Activated naive CD8-positive, alpha-beta T cell treated with anti-CD3 and anti-CD28 coated beads, Interleukin-2, amount 10 ng/mL, durations not matched to agents 7 days and 5 days (primary cell): ENCODE results near the gene ULK4. TPM values are rescaled to one million over a fixed set of nuclear protein-coding genes. Genes with fewer than 3 reads are reported as not detected.

Experiments
- ATAC-seq: fragments of 150-1000 bp; cut with Tn5 transposase; one replicate; pipeline ENCODE4 v1.10.0; 2021; ENCODE audit warnings: low read depth, moderate library complexity
- POLR2A ChIA-PET: fragments of 350-600 bp; sonication (Branson Sonifier 250); formaldehyde crosslinking; loops from one replicate; lab custom pipeline; 2021; ENCODE audit warnings: antibody characterized with exemption; lab: Charles Lee
- DNase-seq: peaks from one replicate; pipeline ENCODE4 v3.0.0; 2021
- H3K27ac Mint-ChIP-seq: one replicate; pipeline ENCODE4 v1.8.0; 2022; ENCODE audit warnings: mild to moderate bottlenecking, mixed read lengths
- H3K27me3 Mint-ChIP-seq: one replicate; pipeline ENCODE4 v1.8.0; 2022; ENCODE audit warnings: mild to moderate bottlenecking, moderate library complexity, mixed read lengths
- H3K36me3 Mint-ChIP-seq: one replicate; pipeline ENCODE4 v1.8.0; 2021; ENCODE audit warnings: mild to moderate bottlenecking, mixed read lengths
- H3K4me1 Mint-ChIP-seq: one replicate; pipeline ENCODE4 v1.8.0; 2021; ENCODE audit warnings: mixed read lengths
- H3K4me3 Mint-ChIP-seq: one replicate; pipeline ENCODE4 v1.8.0; 2022; ENCODE audit warnings: mild to moderate bottlenecking, moderate library complexity, mixed read lengths
- H3K9me3 Mint-ChIP-seq: one replicate; pipeline ENCODE4 v1.8.0; 2021; ENCODE audit warnings: mixed read lengths
- total RNA-seq, 2 experiments: library from RNA; stranded (reverse); gene quantifications; one replicate each; pipeline ENCODE4 v1.2.3, GENCODE V29; 2021

ULK4 gene
- total RNA-seq, 2 experiments from 2014 or later, result 18.6 to 19.0 TPM

DNA sequence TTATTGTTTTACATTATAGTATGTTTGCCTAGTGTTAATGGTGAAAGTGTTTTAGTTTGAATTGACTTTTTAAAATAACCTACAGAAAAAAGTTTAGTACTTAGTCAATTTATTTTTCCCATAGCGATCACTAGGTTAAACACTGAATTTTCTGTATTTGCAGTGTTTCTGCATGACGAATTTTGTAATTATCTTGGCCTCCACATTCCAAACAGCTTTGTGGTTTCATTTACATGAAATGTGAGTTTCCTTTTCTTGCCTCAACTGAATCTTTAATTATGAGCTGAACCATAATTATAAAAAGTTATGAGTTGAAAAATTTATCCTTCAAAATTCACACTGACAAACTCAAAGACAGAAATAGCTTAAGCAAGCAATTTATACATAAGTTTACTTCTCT, 527.1 kb downstream of the ULK4 start:
- Mint-ChIP-seq H3K36me3 (no peaks in the 10 kb centered on the region), H3K27me3 (no peaks in the 10 kb centered on the region), H3K27ac (no peak overlapping the region), H3K9me3 (no peaks in the 10 kb centered on the region), H3K4me1 (no peaks in the 10 kb centered on the region), H3K4me3 (no peak overlapping the region)
- ATAC-seq, result no peak
- POLR2A ChIA-PET, result no interaction called here
- no peak for DNase-seq

DNA sequence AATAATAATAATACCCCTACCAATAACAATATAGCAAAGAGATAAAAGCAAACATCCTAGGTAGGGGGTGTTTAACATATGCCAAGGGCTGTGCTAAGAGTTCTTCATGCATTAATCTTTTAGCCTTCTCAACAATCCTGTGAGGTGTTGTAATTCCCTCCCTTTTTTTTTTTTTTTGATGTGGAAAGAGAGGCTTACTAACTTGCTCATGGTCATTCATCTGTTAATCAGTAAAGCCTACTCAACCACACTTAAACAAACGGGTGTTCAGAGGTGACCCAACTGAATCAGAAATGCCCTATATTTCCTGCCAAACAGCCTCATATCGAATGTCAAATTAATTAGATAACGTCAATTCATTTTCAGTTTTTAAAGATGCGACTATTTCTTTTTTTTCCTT, 530.5 kb downstream of the ULK4 start:
- no peak overlapping the region for H3K27ac Mint-ChIP-seq
- H3K4me3 Mint-ChIP-seq, result no peak overlapping the region
- DNase-seq (no peak), ATAC-seq (no peak)
- H3K4me1 Mint-ChIP-seq, result no peaks in the 10 kb centered on the region
- peaks cover 3% of the 10 kb centered on the region for H3K9me3 Mint-ChIP-seq
- no peaks in the 10 kb centered on the region for H3K36me3 Mint-ChIP-seq
- peaks cover 3% of the 10 kb centered on the region for H3K27me3 Mint-ChIP-seq
- POLR2A ChIA-PET, result no interaction called here

DNA sequence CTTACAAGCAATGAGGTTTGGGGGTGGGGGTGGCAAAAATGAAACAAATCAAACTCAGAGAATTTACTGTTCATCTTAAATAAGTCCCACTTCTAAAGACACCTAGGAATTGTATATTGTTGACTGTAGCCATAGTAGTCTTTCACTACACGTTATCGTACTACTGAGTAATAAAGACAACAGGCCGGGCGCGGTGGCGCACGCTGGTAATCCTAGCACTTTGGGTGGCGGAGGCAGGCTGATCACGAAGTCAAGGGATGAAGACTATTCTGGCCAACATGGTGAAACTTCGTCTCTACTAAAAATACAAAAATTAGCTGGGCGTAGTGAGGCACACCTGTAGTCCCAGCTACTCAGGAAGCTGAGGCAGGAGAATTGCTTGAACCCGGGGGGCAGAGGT, 531.0 kb downstream of the ULK4 start:
- peaks cover 5% of the 10 kb centered on the region for H3K9me3 Mint-ChIP-seq
- no peak overlapping the region for H3K4me3 Mint-ChIP-seq
- DNase-seq (no peak), ATAC-seq (no peak)
- H3K36me3 Mint-ChIP-seq, result no peaks in the 10 kb centered on the region
- POLR2A ChIA-PET, result no interaction called here
- H3K27me3 Mint-ChIP-seq, result peaks cover 3% of the 10 kb centered on the region
- no peaks in the 10 kb centered on the region for H3K4me1 Mint-ChIP-seq
- no peak overlapping the region for H3K27ac Mint-ChIP-seq

DNA sequence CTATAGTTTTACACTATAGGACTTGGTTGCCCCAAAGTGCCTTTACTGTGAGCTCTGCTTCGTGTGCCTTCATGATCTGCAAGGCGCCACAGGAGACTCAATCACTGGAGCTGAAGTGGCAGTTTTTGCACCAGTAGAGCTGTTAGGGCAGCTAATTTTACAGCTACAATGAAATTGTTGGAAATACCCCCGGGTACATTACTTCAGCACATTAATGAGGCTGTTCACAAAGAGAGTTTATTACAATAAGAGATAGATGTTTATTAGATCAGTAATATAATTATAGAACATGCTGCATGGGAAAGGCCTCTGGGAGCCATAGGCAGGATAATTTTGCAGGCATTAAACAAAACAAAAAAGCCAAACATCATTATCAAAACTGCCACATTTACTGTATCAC, 531.5 kb downstream of the ULK4 start:
- H3K4me3 Mint-ChIP-seq, result no peak overlapping the region
- DNase-seq (no peak), ATAC-seq (no peak)
- H3K27ac Mint-ChIP-seq, result no peak overlapping the region
- H3K4me1 Mint-ChIP-seq, result no peaks in the 10 kb centered on the region
- POLR2A ChIA-PET, result no interaction called here
- peaks cover 3% of the 10 kb centered on the region for H3K27me3 Mint-ChIP-seq
- peaks cover 5% of the 10 kb centered on the region for H3K9me3 Mint-ChIP-seq
- H3K36me3 Mint-ChIP-seq, result no peaks in the 10 kb centered on the region

DNA sequence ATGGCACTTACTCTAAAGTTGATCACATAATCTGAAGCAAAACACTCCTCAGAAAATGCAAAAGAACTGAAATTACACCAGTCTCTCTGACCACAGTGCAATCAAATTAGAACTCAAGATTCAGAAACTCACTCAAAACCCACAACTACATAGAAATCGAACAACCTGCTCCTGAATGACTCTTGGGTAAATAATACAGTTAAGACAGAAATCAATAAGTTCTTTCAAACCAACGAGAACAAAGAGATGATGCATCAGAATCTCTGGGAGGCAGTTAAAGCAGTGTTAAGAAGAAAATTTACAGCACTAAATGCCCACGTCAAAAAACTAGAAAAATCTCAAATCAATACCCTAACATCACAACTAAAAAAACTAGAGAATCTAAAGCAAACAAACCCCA, 535.4 kb downstream of the ULK4 start:
- Mint-ChIP-seq H3K4me1 (peaks cover 8% of the 10 kb centered on the region), H3K36me3 (no peaks in the 10 kb centered on the region), H3K27me3 (peaks cover 7% of the 10 kb centered on the region), H3K4me3 (no peak overlapping the region), H3K9me3 (peaks cover 5% of the 10 kb centered on the region), H3K27ac (no peak overlapping the region)
- DNase-seq (no peak), ATAC-seq (no peak)
- POLR2A ChIA-PET, result no interaction called here

DNA sequence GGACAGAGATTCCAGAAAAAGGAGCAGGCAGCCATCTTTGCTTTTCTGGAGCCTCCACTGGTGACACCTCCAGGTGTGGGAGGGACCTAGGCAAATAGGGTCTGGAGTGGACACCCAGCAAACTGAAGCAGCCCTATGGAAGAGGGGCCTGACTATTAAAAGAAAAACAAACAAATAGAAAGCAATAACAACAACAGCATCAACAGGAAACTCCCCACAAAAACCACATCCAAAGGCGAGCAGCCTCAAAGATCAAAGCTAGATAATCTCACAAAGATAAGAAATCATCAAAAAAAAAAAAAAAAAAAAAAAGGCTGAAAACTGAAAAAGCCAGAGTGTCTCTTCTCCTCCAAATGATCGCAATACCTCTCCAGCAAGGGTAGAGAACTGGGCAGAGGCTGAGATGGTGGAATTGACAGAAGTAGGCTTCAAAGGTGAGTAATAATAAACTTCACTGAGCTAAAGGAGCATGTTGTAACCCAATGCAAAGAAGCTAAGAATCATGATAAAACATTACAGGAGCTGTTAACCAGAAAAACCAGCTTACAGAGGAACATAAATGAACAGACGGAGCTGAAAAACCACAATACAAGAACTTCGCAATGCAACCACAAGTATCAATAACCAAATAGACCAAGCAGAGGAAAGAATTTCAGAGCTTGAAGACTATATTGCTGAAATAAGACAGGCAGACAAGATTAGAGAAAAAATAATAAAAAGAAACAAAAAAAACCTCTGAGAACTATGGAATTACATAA, 537.2 kb downstream of the ULK4 start:
- Mint-ChIP-seq H3K4me1 (peaks cover 10% of the 10 kb centered on the region), H3K27me3 (peaks cover 7% of the 10 kb centered on the region), H3K27ac (no peak overlapping the region), H3K9me3 (peaks cover 5% of the 10 kb centered on the region), H3K36me3 (no peaks in the 10 kb centered on the region), H3K4me3 (no peak overlapping the region)
- POLR2A ChIA-PET, result no interaction called here
- DNase-seq, result no peak
- ATAC-seq, result no peak

DNA sequence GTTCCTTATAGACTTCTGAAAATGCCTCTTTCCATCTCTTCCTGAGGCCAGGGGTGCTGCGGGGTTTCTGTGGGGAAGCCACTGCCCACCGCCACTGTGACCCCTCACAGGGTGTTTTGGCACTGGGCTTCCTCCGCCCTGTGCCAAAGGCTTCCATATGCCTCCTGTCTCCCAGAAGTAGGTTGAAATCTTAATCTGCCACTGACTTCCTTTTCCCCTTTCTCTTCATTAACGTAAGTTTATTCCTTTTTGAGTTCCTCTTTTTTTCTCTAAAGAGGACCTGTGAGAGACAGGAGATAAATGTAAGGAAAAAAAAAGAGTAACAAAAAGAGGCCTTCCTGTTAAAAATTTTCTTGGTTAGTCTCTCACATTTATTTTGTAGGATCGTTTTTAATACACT, 542.1 kb downstream of the ULK4 start:
- Mint-ChIP-seq H3K4me1 (peaks cover 12% of the 10 kb centered on the region), H3K27ac (no peak overlapping the region), H3K36me3 (no peaks in the 10 kb centered on the region), H3K4me3 (no peak overlapping the region), H3K9me3 (no peaks in the 10 kb centered on the region), H3K27me3 (peaks cover 2% of the 10 kb centered on the region)
- POLR2A ChIA-PET, result no interaction called here
- DNase-seq (no peak), ATAC-seq (no peak)

DNA sequence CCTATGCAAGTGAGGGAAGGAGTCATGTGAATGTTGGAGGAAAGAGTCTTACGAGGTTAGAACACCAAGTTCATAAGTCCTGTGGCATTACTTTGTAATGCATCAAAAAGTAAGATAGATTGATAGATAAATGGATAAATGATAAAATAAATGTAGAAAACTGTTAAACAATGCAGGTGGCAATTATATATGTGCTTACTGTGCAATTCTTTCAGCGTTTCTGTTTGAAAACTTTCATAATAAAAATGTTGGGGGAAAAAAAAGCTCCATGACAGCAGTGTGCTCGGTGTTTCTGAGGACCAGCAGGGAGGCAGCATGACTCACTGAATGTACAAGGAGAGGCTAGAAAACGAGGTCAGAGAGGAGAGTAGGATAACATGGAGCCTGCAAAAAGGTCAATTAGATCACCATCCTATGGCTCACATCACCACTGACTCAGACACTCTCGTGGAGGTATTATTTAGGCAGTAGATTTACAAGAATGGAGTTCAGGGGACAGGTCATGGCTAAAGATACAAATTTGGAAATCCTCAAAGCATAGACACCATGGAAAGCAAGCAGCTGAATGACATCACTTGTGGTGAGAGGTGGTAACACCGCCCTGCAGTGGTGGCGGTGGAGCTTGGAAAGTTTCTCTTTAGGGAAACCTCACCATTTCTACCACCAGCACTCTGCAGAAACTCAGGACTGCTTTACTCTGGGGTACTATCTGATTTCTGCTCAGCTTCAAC, 542.8 kb downstream of the ULK4 start:
- ATAC-seq (peak; percentile 52), DNase-seq (peak; percentile 29)
- H3K27ac Mint-ChIP-seq, result peak overlapping the region; percentile 11
- POLR2A ChIA-PET, result no interaction called here
- no peak overlapping the region for H3K4me3 Mint-ChIP-seq
- peaks cover 9% of the 10 kb centered on the region for H3K4me1 Mint-ChIP-seq
- H3K27me3 Mint-ChIP-seq, result no peaks in the 10 kb centered on the region
- H3K9me3 Mint-ChIP-seq, result no peaks in the 10 kb centered on the region
- no peaks in the 10 kb centered on the region for H3K36me3 Mint-ChIP-seq

DNA sequence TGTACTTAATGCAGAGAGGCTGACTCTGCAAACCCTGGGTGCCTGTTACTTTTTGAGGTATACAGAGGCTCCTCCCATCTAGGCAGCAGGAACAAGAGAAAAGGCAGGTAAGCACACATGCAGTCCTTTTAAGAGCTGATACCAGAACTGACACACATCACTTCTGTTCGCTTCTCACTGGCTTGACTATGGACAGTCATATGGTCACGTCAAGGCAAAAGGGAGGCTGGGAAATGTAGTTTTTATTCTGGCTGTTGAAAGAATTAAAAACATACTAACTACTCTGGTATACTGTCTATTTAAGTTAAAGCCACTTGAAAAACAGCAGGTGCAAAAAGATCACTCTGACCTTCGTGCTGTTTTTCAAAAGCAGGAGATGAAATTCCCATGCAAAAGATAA, 544.3 kb downstream of the ULK4 start:
- ATAC-seq (no peak), DNase-seq (no peak)
- Mint-ChIP-seq H3K4me1 (peaks cover 9% of the 10 kb centered on the region), H3K27ac (no peak overlapping the region), H3K36me3 (no peaks in the 10 kb centered on the region), H3K27me3 (no peaks in the 10 kb centered on the region), H3K4me3 (no peak overlapping the region), H3K9me3 (no peaks in the 10 kb centered on the region)
- POLR2A ChIA-PET, result no interaction called here

DNA sequence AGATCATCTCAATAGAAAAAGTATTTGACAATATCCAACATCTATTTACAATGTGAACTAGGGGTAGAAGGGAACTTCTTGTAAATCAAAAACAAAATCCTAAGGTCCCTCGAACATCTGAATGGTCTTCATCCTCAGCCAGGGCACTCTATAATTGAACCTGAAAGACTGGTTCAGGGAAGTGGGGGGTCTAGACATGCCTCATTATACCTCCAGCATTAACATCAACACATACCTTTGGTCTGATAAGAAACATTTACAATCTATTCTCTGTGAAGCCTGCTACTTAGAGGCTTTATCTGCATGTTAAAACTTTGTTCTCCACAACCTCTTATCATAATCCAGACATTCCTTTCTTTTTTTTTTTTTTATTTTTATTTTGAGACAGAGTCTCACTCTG, 550.8 kb downstream of the ULK4 start:
- Mint-ChIP-seq H3K36me3 (peaks cover 2% of the 10 kb centered on the region), H3K4me1 (no peaks in the 10 kb centered on the region), H3K9me3 (peaks cover 4% of the 10 kb centered on the region), H3K4me3 (no peak overlapping the region), H3K27ac (no peak overlapping the region), H3K27me3 (no peaks in the 10 kb centered on the region)
- DNase-seq (no peak), ATAC-seq (no peak)
- POLR2A ChIA-PET, result no interaction called here

DNA sequence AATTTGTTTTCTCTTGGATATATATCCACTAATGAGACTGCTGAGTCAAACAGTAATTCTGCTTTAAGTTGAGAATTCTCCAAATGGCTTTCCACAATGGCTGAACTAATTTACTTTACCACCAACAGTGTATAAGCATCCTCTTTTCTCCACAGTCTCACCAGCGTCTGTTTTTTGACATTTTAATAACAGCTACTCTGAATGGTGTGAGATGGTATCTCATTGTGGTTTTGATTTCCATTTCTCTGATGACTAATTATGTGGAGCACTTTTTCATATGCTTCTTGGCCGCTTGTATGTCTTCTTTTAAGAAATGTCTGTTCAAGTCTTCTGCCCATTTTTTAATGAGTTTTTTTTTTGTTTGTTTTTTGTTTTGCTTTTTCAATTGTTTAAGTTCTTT, 556.4 kb downstream of the ULK4 start:
- Mint-ChIP-seq H3K4me3 (no peak overlapping the region), H3K27ac (no peak overlapping the region), H3K36me3 (peaks cover 2% of the 10 kb centered on the region), H3K27me3 (no peaks in the 10 kb centered on the region), H3K9me3 (peaks cover 7% of the 10 kb centered on the region), H3K4me1 (peaks cover 2% of the 10 kb centered on the region)
- POLR2A ChIA-PET, result no interaction called here
- DNase-seq, result no peak
- ATAC-seq, result no peak

DNA sequence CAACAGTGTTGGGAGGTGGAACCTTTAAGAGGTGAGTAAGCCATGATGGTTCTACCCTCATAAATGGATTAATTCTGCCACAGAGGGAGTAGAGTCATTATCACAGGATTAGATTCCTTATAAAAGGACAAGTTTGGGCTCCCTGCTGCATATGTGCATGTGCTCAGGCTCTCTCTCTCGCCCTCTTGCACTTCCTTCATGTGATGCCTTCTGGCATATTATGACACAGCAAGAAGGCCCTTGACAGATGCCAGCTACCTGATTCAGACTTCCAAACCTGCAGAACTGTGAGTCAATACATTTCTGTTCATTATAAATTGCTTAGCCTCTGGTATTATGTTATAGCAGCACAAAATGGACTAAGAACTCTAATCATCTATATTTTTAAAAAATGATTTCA, 557.3 kb downstream of the ULK4 start:
- peaks cover 2% of the 10 kb centered on the region for H3K4me1 Mint-ChIP-seq
- no peak overlapping the region for H3K27ac Mint-ChIP-seq
- POLR2A ChIA-PET, result no interaction called here
- H3K9me3 Mint-ChIP-seq, result peaks cover 7% of the 10 kb centered on the region
- DNase-seq (no peak), ATAC-seq (no peak)
- no peak overlapping the region for H3K4me3 Mint-ChIP-seq
- H3K27me3 Mint-ChIP-seq, result no peaks in the 10 kb centered on the region
- H3K36me3 Mint-ChIP-seq, result peaks cover 2% of the 10 kb centered on the region

DNA sequence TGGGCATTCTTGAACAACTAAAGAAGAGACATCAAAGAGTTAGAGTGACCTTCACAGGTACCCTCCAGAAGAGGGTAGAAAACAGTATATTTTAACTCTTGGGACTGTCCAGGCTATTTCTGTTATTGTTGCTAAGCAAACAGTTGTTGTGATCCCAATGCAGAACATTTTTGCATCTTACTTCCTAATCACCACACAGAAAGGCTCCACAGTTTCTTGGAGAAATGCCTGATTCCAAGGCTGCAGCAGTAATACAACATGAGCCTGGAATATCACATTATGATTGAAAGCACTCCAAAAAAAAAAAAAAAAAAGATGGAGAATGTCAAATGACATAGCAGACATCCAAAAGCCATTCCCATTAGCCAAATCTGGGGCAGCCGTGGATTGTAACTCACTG, 567.0 kb downstream of the ULK4 start:
- H3K9me3 Mint-ChIP-seq, result no peaks in the 10 kb centered on the region
- H3K27ac Mint-ChIP-seq, result no peak overlapping the region
- DNase-seq (no peak), ATAC-seq (no peak)
- no peaks in the 10 kb centered on the region for H3K27me3 Mint-ChIP-seq
- no peak overlapping the region for H3K4me3 Mint-ChIP-seq
- peaks cover 3% of the 10 kb centered on the region for H3K36me3 Mint-ChIP-seq
- POLR2A ChIA-PET, result no interaction called here
- H3K4me1 Mint-ChIP-seq, result no peaks in the 10 kb centered on the region
